Ramos (cell line): Measurements from ENCODE around the gene OGN.

Experiments
- in situ Hi-C: fragments of 300-500 bp; cut with MboI; formaldehyde crosslinking; loops from one replicate; pipeline ENCODE4 v1.14.3; 2022; ENCODE audit warnings: low sequenced_read_pairs; ENCODE audit not compliant: unreplicated experiment

The OGN gene

GRCh38 chr9:92406477-92406876 is 2.1 kb upstream of the OGN start:
- in situ Hi-C loops = no loop called here

- in situ Hi-C loops = no loop called here
These were observed 1.4 kb upstream of the OGN start for GRCh38 chr9:92405818-92406217.

- in situ Hi-C loops = no loop called here
These were observed 1.3 kb downstream of the OGN start for GRCh38 chr9:92402826-92403745.

GRCh38 chr9:92402360-92402759 is 2.0 kb downstream of the OGN start:
- in situ Hi-C loops = no loop called here

- in situ Hi-C loops = no loop called here
These were observed 6.5 kb downstream of the OGN start for GRCh38 chr9:92397853-92398252.

GRCh38 chr9:92395617-92396016 is 8.8 kb downstream of the OGN start:
- in situ Hi-C loops = no loop called here

GRCh38 chr9:92393686-92394085 is 10.7 kb downstream of the OGN start:
- in situ Hi-C loops = no loop called here

- in situ Hi-C loops = no loop called here
These were observed 11.7 kb downstream of the OGN start for GRCh38 chr9:92392690-92393089.

- in situ Hi-C loops = no loop called here
These were observed 18.4 kb downstream of the OGN start for GRCh38 chr9:92385953-92386352.

- in situ Hi-C loops = no loop called here
These were observed 18.9 kb downstream of the OGN start for GRCh38 chr9:92385477-92385876.

GRCh38 chr9:92385001-92385400 is 19.4 kb downstream of the OGN start:
- in situ Hi-C loops = no loop called here

- in situ Hi-C loops = no loop called here
These were observed 20.0 kb downstream of the OGN start for GRCh38 chr9:92384375-92384774.

- in situ Hi-C loops = no loop called here
These were observed 22.6 kb downstream of the OGN start for GRCh38 chr9:92381775-92382174.

GRCh38 chr9:92380603-92381002 is 23.8 kb downstream of the OGN start:
- in situ Hi-C loops = no loop called here

GRCh38 chr9:92378865-92379560 is 25.4 kb downstream of the OGN start:
- in situ Hi-C loops = no loop called here

- in situ Hi-C loops = no loop called here
These were observed 26.5 kb downstream of the OGN start for GRCh38 chr9:92377876-92378275.

GRCh38 chr9:92373167-92373566 is 31.2 kb downstream of the OGN start:
- in situ Hi-C loops = no loop called here

GRCh38 chr9:92369075-92369474 is 35.3 kb downstream of the OGN start:
- in situ Hi-C loops = no loop called here

GRCh38 chr9:92360083-92360482 is 44.3 kb downstream of the OGN start:
- in situ Hi-C loops = no loop called here

GRCh38 chr9:92359394-92359995 is 44.9 kb downstream of the OGN start:
- in situ Hi-C loops = no loop called here

GRCh38 chr9:92353051-92353450 is 51.3 kb downstream of the OGN start:
- in situ Hi-C loops = no loop called here
